Neuronal stem cell (in vitro differentiated cells): Measurements from ENCODE around the gene E2F3.

Experiments
- DNase-seq: peaks from one replicate; pipeline ENCODE4 v3.0.0-alpha.2; 2013; ENCODE audit warnings: low spot score
- H2AFZ ChIP-seq: one replicate; pipeline ENCODE4 v1.6.1; 2013; ENCODE audit warnings: mild to moderate bottlenecking, low read length, inconsistent platforms
- H2AK5ac ChIP-seq: 2 replicates; pipeline ENCODE4 v1.6.1; 2013; ENCODE audit warnings: low read depth, mild to moderate bottlenecking, inconsistent platforms, low read length, moderate library complexity, mixed read lengths
- H2BK120ac ChIP-seq: 2 replicates; pipeline ENCODE4 v1.6.1; 2013; ENCODE audit warnings: low read depth, mild to moderate bottlenecking, inconsistent platforms, low read length, moderate library complexity, mixed read lengths
- H2BK12ac ChIP-seq: one replicate; pipeline ENCODE4 v1.6.1; 2013; ENCODE audit warnings: low read length, inconsistent platforms
- H2BK15ac ChIP-seq: 2 replicates; pipeline ENCODE4 v1.6.1; 2013; ENCODE audit warnings: mild to moderate bottlenecking, low read length, inconsistent platforms, mixed read lengths
- H2BK5ac ChIP-seq: one replicate; pipeline ENCODE4 v1.6.1; 2013; ENCODE audit warnings: inconsistent platforms, mild to moderate bottlenecking, low read length, moderate library complexity
- H3K14ac ChIP-seq: one replicate; pipeline ENCODE4 v1.6.1; 2013; ENCODE audit warnings: low read length, inconsistent platforms
- H3K18ac ChIP-seq: 2 replicates; pipeline ENCODE4 v1.6.1; 2013; ENCODE audit warnings: low read length, inconsistent platforms
- H3K23ac ChIP-seq: 2 replicates; pipeline ENCODE4 v1.6.1; 2013; ENCODE audit warnings: low read depth, mild to moderate bottlenecking, mixed read lengths, low read length, inconsistent platforms; ENCODE audit not compliant: poor library complexity
- H3K27ac ChIP-seq: replicated peaks from 3 replicates; pipeline ENCODE4 v1.5.1; 2013; ENCODE audit warnings: low read length, inconsistent platforms
- H3K27me3 ChIP-seq, 3 experiments: 2 replicates each; pipeline ENCODE4 v1.6.1; 2013; ENCODE audit warnings: low read length in 3 of 3, mild to moderate bottlenecking in 2 of 3, inconsistent platforms in 1 of 3, low read depth in 1 of 3, mixed read lengths in 1 of 3, moderate library complexity in 1 of 3; ENCODE audit not compliant: control insufficient read depth in 3 of 3, insufficient read depth in 3 of 3
- H3K36me3 ChIP-seq, 2 donors: replicated peaks in 1 of 2; 2 replicates each; pipeline ENCODE4 v1.6.1; 2013; ENCODE audit warnings: low read length in 2 of 2; ENCODE audit not compliant: control insufficient read depth in 2 of 2, insufficient read depth in 2 of 2
- H3K4ac ChIP-seq: 2 replicates; pipeline ENCODE4 v1.6.1; 2013; ENCODE audit warnings: inconsistent platforms, mild to moderate bottlenecking, low read length, moderate library complexity
- H3K4me1 ChIP-seq, 2 donors: 1 replicate in 1 of 2; 2 replicates in 1 of 2; pipeline ENCODE4 v1.6.1; 2013; ENCODE audit warnings: low read length in 2 of 2, low read depth in 1 of 2; ENCODE audit not compliant: control insufficient read depth in 2 of 2, insufficient read depth in 1 of 2
- H3K4me2 ChIP-seq: one replicate; pipeline ENCODE4 v1.6.1; 2013; ENCODE audit warnings: mild to moderate bottlenecking, low read length, inconsistent platforms; ENCODE audit not compliant: insufficient read depth, poor library complexity, severe bottlenecking
- H3K4me3 ChIP-seq, 2 donors: 2 replicates each; pipeline ENCODE4 v1.5.1; 2013; ENCODE audit warnings: low read length in 2 of 2, mild to moderate bottlenecking in 2 of 2, inconsistent platforms in 1 of 2, moderate library complexity in 1 of 2
- H3K79me1 ChIP-seq: one replicate; pipeline ENCODE4 v1.6.1; 2013; ENCODE audit warnings: low read depth, mild to moderate bottlenecking, inconsistent platforms, low read length, moderate library complexity
- H3K9ac ChIP-seq: one replicate; pipeline ENCODE4 v1.6.1; 2013; ENCODE audit warnings: mild to moderate bottlenecking, low read depth, low read length, inconsistent platforms; ENCODE audit not compliant: poor library complexity
- H3K9me3 ChIP-seq, 2 donors: replicated peaks in 1 of 2; 2 replicates each; pipeline versions ENCODE3 to v1.6.1; 2013; ENCODE audit warnings: low read length in 2 of 2, mild to moderate bottlenecking in 2 of 2, inconsistent platforms in 1 of 2, low read depth in 1 of 2, mixed read lengths in 1 of 2, moderate library complexity in 1 of 2; ENCODE audit not compliant: control insufficient read depth in 2 of 2, insufficient read depth in 1 of 2
- H4K8ac ChIP-seq: one replicate; pipeline ENCODE4 v1.6.1; 2013; ENCODE audit warnings: low read depth, mild to moderate bottlenecking, inconsistent platforms, low read length, moderate library complexity
- H4K91ac ChIP-seq: one replicate; pipeline ENCODE4 v1.6.1; 2013; ENCODE audit warnings: low read length, low read depth, mild to moderate bottlenecking, inconsistent platforms; ENCODE audit not compliant: poor library complexity
- WGBS, 2 donors: extraction: QIAGEN DNeasy Blood & Tissue Kit; methylation state at CpG; one replicate each; pipeline ENCODE4 v1.1.7; 2013; ENCODE audit warnings: missing lambda C conversion rate in 2 of 2, mixed read lengths in 1 of 2; ENCODE audit not compliant: insufficient read length in 2 of 2, insufficient replicate concordance in 1 of 2; ENCODE audit errors: extremely low coverage in 2 of 2; 5-methylcytosine and 5-hydroxymethylcytosine counted together

Gene E2F3

GRCh38 chr6:20375436-20375835, 26.2 kb upstream of the E2F3 start:
- Histone ChIP-seq H3K27me3 (no peaks in the 10 kb centered on the region), H3K36me3 (no peaks in the 10 kb centered on the region), H3K9ac (no peak overlapping the region), H3K27ac (no peak overlapping the region), H3K9me3 (no peaks in the 10 kb centered on the region), H2BK120ac (no peak overlapping the region), H4K8ac (no peak overlapping the region), H4K91ac (no peak overlapping the region), H3K79me1 (no peaks in the 10 kb centered on the region), H3K4me3 (no peak overlapping the region), H3K18ac (no peak overlapping the region), H3K4me2 (no peak overlapping the region), H3K14ac (no peak overlapping the region), H3K23ac (no peak overlapping the region), H2BK15ac (no peak overlapping the region), H2AFZ (no peak overlapping the region), H3K4ac (no peak overlapping the region), H3K4me1 (peaks cover 0 to 5% of the 10 kb centered on the region in 2 donors), H2BK5ac (no peak overlapping the region), H2AK5ac (no peak overlapping the region), H2BK12ac (no peak overlapping the region)
- WGBS, 2 donors = no CpG with 5 or more reads among the region's 3 CpGs
- no peak for DNase-seq

- no peak overlapping the region for H3K18ac ChIP-seq
- no peak overlapping the region for H2BK12ac ChIP-seq
- H4K8ac ChIP-seq = no peak overlapping the region
- H3K23ac ChIP-seq = no peak overlapping the region
- H3K4me1 ChIP-seq = peaks cover 0 to 5% of the 10 kb centered on the region in 2 donors
- no peak overlapping the region for H2BK15ac ChIP-seq
- H3K4me3 ChIP-seq = no peak overlapping the region
- H2AFZ ChIP-seq = no peak overlapping the region
- no peak overlapping the region for H4K91ac ChIP-seq
- H2BK120ac ChIP-seq = no peak overlapping the region
- no peak for DNase-seq
- H3K9ac ChIP-seq = no peak overlapping the region
- no peak overlapping the region for H3K4ac ChIP-seq
- H3K4me2 ChIP-seq = no peak overlapping the region
- no peaks in the 10 kb centered on the region for H3K36me3 ChIP-seq
- no peak overlapping the region for H3K27ac ChIP-seq
- H2AK5ac ChIP-seq = no peak overlapping the region
- H3K79me1 ChIP-seq = no peaks in the 10 kb centered on the region
- WGBS, 2 donors = no CpG with 5 or more reads among the region's 5 CpGs
- H3K14ac ChIP-seq = no peak overlapping the region
- H2BK5ac ChIP-seq = no peak overlapping the region
- H3K9me3 ChIP-seq = peaks cover 0 to 3% of the 10 kb centered on the region in 2 donors
- no peaks in the 10 kb centered on the region for H3K27me3 ChIP-seq
Measured at GRCh38 chr6:20377623-20378265, 23.9 kb upstream of the E2F3 start.

GRCh38 chr6:20379231-20379630, 22.4 kb upstream of the E2F3 start:
- H3K4me1 ChIP-seq = peaks cover 0 to 5% of the 10 kb centered on the region in 2 donors
- H3K9me3 ChIP-seq = peaks cover 0 to 3% of the 10 kb centered on the region in 2 donors
- no peak overlapping the region for H3K23ac ChIP-seq
- DNase-seq = no peak
- no peak overlapping the region for H3K27ac ChIP-seq
- H3K4ac ChIP-seq = no peak overlapping the region
- no peak overlapping the region for H2AK5ac ChIP-seq
- no peak overlapping the region for H2BK120ac ChIP-seq
- H4K8ac ChIP-seq = no peak overlapping the region
- no peak overlapping the region for H2BK15ac ChIP-seq
- no peaks in the 10 kb centered on the region for H3K27me3 ChIP-seq
- no peak overlapping the region for H3K9ac ChIP-seq
- H2AFZ ChIP-seq = no peak overlapping the region
- H3K36me3 ChIP-seq = no peaks in the 10 kb centered on the region
- no peak overlapping the region for H3K4me2 ChIP-seq
- H2BK5ac ChIP-seq = no peak overlapping the region
- no CpG with 5 or more reads among the region's 1 CpG for WGBS, 2 donors
- H3K4me3 ChIP-seq = no peak overlapping the region
- no peak overlapping the region for H4K91ac ChIP-seq
- no peak overlapping the region for H3K18ac ChIP-seq
- H2BK12ac ChIP-seq = no peak overlapping the region
- H3K79me1 ChIP-seq = no peaks in the 10 kb centered on the region
- H3K14ac ChIP-seq = no peak overlapping the region

- Histone ChIP-seq H2AK5ac (no peak overlapping the region), H3K4ac (no peak overlapping the region), H3K36me3 (no peaks in the 10 kb centered on the region), H2BK120ac (no peak overlapping the region), H2AFZ (no peak overlapping the region), H4K91ac (no peak overlapping the region), H2BK12ac (no peak overlapping the region), H3K27me3 (no peaks in the 10 kb centered on the region), H3K9ac (no peak overlapping the region), H3K27ac (no peak overlapping the region), H3K79me1 (no peaks in the 10 kb centered on the region), H3K14ac (no peak overlapping the region), H3K18ac (no peak overlapping the region), H3K4me1 (no peaks in the 10 kb centered on the region), H3K9me3 (peaks cover 0 to 2% of the 10 kb centered on the region in 2 donors), H3K23ac (no peak overlapping the region), H2BK15ac (no peak overlapping the region), H2BK5ac (no peak overlapping the region), H3K4me3 (no peak overlapping the region), H3K4me2 (no peak overlapping the region), H4K8ac (no peak overlapping the region)
- no CpG with 5 or more reads among the region's 1 CpG for WGBS, 2 donors
- DNase-seq = no peak
Measured at GRCh38 chr6:20386218-20386617, 15.5 kb upstream of the E2F3 start.
